HG03442 (cell line): ENCODE data around the gene FAM181A.

Experiments used
- ATAC-seq: cut with Tn5 transposase; IDR thresholded peaks from one replicate; pipeline ENCODE4 v1.9.1; 2021; ENCODE audit warnings: mild to moderate bottlenecking, moderate library complexity; ENCODE audit not compliant: unreplicated experiment

Gene FAM181A

GRCh38 chr14:93947282-93947681, 20.1 kb downstream of the FAM181A start:
- ATAC-seq = no peak

DNA sequence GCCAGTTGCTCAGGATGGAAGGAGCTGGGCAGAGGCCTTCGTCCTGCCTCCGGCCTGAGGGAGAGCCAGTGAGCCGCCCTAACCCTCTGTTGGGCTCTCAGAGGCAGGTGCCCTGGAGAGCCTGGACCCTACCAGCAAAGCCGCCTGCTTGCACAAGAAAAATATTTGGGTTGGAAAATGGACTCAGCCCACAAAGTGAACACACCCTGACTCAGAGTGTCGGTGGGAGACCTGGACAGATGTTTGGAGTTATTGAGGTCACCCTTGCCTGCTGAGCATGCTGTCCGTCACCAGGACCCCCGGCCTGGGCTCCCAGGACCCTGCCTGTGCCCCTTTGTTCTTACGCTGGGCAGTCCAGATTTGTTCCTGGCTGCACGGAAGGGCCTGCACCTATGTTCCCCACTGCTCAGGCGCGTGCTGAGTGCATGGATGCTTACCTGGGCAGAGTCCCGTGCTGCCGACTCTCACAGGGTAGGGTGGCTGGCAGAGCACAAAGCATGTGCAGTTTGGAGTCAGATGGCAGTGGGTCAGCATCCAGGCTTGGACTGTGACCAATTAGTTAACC, 22.4 kb downstream of the FAM181A start:
- ATAC-seq = no peak

- ATAC-seq = no peak
These were observed 23.9 kb downstream of the FAM181A start for GRCh38 chr14:93950948-93951634.

DNA sequence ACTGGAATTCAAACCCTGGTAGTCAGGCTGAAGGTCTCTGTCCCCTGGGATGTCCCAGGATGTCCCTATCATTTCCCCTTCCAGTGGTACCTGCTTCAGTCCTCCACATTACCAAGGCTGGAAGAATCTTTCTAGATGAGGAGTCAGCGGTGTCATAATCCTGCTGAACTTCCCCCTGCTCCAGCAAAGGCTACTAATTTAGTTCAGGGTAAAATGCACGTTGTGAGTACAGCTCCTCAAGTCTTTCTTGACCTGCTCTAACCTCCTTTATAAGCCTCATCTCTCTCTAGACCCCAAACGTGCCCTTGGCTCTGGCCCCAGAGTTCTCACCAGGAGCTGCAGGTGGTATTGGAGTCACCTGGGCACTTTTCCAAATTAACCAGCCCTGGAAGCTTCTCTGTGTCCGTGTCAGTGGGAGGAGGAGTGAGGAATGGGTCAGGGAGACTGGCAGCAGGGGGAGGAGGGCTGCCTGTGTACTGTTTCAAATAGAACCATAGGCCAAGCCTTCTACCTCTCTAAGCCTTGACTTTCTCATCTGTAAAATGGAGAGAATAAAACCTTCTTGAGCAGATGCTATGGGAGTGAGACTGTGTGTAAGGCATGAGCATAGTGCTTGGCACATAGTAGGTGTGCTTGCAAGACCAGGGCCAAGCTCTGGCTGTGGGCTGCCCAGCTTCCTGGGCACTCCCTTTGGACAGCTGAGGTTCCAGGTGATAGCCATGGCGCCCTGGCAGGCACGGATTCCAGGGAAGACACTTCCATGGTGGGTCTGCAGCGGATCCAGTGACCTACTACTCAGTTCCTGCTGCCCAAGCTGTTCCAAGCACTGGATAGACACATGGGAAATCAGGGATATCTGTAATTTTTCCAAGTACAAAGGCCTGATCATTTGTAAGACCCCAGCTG, 24.7 kb downstream of the FAM181A start:
- ATAC-seq = no peak

DNA sequence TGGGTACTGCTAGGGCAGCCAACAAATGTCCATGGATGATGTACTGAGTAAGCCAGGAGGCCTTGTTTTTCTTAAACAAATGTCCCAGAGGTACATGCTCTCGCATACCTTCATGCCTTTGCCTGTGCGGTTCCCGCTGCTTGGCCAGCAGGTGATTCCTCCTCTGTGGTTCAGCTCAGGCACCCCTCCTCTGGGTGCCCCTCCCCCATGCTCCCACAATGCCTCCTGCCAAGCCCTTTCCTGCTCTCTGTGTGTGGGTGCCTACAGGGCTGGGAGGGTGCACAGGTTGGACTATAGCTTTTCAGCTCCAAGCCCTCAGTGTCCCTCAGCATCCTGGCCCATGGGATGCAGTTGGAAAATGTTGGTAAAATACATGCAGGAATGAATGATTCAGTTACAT, 25.7 kb downstream of the FAM181A start:
- ATAC-seq = no peak

DNA sequence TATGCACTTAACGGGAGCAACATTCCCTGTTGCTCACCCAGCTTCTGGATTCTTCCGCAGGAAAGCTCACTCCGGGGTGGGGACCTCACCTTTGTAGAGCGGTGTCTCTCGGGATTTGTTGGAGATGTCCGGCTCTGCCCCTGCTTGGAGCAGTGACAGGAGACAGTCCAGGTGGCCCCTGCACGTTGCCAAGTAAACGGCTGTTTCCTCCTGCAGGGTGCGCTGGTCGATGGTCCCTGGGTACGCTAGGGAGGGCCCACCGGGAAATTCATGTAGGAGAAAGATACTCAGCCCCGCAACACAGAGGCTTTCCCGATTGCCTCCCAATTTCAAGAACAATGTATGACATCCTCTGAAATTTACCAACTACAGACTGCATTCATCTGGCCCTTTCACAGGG, 26.1 kb downstream of the FAM181A start:
- no peak for ATAC-seq

DNA sequence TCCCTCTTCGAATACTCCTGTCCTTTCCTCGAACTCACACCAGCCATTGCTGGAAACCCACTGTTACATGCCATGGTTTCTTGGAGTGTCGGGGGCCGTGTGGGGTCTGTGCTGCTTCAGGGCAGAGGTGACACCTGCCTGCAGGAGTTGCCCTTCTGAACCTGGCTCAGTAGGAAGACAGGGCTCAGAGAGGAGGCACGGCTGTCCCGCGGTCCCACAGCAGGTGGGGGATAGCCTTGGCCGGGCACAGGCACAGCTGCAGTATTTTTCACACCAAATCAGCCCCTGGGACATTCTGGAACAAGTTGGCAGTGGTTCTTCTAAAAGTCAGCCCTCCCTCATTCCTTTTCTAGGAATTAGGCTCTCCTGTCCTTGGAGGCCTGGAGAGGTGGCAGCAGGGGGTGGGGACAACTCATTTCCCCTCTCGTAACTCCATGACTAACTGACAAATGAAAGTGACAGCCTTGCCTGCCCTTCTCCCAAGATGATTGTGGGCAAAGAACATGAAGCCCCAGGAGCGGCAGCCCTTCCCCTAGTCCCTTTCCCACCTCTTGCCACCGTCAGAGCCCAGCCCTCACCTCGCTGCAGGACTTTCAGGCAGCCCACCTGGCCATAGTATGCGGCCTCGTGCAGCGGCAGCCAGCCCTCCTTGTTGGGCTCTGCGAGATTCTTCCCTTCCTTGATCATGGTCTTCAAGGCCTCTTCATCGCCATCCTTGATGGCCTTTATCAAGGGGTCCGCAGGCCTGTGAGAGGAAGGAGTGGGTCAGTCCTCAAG, 26.8 kb downstream of the FAM181A start:
- no peak for ATAC-seq

- ATAC-seq = no peak
These were observed 27.3 kb downstream of the FAM181A start for GRCh38 chr14:93954516-93954830.

DNA sequence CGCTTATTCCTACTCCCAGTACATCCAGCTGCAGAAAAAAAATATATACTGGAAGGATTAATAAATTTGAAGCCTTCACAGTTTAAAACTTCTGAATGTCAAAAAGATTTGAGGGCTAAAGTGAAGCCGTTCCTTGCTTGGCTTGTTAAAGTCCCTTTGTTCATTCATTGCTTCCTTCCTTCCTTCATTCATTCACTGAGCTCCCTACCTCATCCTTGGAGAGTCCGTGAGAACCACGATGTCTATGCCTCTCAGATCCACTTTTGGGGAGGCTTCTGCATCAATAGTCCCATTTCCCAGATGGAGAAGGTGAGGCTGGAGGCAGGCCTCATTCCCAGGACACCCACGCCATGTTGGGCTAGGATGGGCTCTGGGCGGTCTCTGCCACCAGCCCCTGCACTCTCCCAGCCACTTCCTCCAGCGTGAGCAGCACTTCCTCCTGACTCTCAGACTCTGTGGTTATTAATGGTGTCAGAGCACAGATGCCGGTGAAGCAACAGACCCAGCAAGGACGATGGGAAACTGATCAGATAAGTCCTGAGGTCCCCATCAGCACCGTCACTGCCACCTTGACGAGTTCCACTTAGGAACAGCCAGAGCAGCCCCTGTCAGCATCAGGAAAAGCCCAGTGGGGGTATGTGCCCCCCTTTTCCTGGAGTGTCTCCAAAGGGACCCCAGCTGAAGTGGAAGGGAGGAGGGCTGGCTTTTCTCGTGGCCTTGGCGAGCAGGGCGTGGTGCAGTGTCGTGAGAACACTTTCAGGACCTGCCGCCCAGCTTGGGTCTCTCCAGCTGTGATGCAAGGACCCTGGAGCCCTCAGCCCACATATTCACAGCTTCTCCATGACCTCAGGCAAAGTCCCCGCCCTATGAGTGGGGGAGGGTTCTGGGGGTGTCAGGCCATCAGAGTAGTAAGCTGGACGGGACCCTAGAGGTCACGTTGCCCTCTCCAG, 28.0 kb downstream of the FAM181A start:
- ATAC-seq = no peak

DNA sequence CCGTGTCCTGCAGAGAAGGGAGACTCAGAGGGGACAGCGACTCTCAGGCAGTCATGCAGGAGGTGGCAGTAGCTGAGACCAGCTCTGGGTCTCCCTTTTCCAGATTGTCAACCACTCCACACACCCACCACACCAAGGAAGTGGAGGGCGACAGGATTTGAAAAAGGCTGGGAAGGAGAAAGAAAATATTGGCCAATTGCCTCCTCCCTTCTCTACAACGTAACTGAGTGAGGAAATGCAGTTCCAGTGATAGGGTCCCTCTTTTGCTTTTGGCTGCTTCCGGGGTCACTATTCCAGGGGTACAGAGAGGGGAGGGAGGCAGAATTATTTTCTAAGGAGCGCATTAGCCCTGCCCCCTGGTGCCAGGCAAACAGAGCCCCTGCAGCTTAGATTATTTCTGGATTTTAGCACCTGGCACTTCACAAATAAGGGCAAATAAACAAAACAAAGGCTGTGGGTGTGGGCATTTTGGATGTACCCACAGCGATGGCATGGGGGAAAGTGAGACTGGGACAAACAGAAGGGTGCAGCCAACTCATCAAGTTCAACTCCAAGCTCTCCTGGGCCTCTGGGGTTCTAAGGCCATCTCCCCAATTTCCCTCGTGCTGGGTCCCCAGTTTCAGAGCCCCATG, 28.8 kb downstream of the FAM181A start:
- ATAC-seq = no peak

GRCh38 chr14:93956514-93957332, 29.6 kb downstream of the FAM181A start:
- ATAC-seq = no peak

DNA sequence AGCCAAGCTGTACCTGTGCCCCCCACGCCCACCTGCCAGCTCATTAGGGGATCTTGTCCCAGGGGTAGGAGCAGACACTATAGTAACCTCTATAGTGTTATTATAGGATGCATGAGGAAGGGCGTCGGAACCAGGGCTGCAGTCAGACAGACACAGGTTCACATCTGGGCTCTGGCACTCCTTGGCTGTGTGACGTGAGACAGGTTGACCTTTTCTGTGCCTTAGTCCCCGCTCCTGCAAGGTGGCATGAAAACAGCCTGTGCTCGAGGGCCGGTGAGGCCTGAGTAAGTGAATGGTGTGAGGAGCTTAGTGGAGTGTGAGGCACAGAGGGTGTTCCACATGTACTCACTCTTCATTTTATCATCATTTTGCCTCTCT, 30.2 kb downstream of the FAM181A start:
- no peak for ATAC-seq

DNA sequence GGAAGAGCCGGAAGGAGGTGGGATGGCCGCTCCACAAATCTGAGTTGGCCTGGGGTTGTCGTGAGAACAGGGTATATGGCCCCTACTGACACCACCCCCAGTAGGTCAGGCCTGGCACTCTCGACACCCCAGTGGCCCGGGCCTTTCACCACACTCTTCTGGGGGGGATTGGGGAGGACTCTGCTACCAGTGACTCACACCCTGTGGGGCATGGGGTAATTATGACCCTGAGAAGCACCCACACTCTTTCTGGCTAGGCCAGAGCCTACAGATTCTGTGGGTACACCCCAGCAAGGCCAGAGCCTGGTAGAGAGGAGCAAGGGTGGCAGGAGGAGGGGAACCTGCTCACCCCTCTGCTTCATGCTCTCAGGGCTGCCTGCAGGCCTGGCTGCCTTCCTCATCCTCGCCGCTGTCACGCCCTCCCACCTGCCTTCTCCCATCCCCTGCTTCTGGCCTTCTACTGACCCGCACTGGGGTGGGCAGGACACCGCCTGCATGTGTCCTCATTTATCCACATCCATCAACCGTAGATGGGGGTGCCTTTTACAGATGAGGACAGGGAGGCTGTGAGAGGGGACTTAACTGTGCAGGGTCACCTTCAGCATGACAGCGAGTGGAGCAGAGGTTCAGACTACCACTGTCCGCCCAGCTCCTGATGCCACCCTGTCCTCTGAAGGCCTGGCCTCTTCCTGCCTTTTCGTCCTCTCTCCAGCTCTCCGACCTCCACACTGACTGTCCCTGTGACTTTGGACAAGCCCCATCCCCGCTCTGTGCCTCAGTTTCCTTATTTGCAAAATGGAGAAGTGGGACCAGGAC, 30.8 kb downstream of the FAM181A start:
- no peak for ATAC-seq

- ATAC-seq = no peak
These were observed 31.6 kb downstream of the FAM181A start for GRCh38 chr14:93958567-93959238.

DNA sequence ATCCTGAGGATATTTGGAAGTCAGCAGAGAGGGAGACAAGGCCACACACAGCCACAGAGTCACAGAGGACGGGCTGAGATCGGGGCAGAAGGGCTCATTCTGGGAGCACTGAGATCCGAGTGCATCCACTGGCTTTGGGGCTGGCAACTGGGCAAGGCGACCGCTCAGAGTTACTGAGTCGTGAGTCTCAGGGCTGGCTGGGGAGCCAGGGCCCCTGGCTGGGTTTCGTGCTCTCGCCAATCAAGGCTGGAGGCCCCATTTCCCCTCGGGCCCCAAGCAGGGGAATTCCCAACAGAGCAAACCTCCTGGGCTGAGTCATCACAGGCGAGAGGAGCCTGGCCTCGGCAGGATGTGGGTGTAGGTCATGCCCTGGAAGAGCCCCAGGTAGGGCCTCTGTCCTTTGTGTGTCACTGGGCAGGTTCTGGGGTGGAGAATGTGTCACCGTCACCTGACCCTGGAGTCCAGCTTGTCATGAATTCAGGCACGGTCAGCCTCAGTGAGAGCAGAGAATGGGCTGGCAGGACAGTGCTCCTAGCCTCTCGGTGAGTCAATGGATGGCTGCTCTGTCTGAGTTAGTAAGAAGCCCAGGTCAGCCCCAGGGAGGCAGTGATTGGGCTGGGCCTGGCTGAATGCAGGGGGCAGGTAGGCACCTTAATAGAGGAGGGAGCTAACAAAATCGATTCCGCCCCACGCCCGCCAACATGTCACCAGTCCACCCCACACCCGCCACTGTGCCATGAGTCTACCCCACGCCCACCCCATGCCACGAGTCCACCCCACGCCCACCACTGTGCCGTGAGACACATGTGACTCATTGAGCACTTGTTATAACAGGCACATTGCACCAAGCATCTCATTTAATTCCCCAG, 32.3 kb downstream of the FAM181A start:
- ATAC-seq = peak; percentile 70

DNA sequence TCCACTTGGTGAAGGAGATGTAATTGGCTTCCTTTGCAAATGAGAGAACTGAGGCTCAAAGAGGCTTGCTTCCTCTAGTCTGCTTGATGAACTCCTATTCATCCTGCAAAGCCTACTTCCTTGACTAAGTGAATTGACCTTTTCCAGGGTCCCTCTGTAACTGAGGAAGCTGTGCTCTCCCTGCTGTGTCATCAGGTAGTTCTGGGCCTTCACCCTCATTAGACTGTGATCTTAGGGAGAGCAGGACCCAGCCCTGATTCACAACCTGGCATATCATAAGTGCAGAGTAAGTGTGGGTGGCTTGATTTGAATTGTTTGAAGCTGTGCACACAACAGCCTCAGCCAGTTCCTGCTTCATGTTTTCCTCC, 32.9 kb downstream of the FAM181A start:
- ATAC-seq = no peak
